Choroid plexus epithelial cell (primary cell): ENCODE results near the gene POLA1.

Source experiments
- DNase-seq: peaks from one replicate; pipeline ENCODE4 v3.0.0-alpha.2; 2010; ENCODE audit warnings: low read depth
- H3K4me3 ChIP-seq: 2 replicates; pipeline ENCODE4 v1.5.1; 2011; ENCODE audit warnings: low read depth, mild to moderate bottlenecking, control low read depth, low read length, moderate library complexity
- TF ChIP-seq, protein P1 (sequence below): conservative IDR thresholded peaks from 2 replicates; pipeline ENCODE4 v1.5.1; 2011; ENCODE audit warnings: low read depth, mild to moderate bottlenecking, control low read depth, inconsistent platforms, low read length, moderate library complexity

POLA1 gene

DNA sequence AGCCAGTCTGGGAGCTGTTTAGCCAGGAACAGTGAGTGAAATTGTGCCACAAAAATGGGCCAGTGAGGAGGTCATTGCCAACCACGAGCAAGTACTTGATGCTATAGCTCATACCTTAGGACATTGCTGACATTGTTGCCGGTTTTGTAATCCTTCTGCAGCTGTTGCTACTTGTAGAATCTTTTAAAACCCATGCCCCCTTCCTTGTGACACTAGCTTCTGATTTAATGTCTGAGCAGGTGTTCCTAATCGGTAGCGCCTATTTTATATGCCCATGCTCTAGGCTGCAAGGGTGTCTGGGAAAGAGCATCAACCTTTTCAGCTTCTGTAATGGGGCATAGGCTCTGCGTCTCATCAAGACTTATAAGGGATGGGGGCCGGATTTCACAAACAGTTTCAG is 2.6 kb downstream of the POLA1 start:
- H3K4me3 ChIP-seq = no peak overlapping the region

GRCh38 chrX:24702362-24703184 is 8.9 kb downstream of the POLA1 start:
- TF ChIP-seq, protein P1, sequence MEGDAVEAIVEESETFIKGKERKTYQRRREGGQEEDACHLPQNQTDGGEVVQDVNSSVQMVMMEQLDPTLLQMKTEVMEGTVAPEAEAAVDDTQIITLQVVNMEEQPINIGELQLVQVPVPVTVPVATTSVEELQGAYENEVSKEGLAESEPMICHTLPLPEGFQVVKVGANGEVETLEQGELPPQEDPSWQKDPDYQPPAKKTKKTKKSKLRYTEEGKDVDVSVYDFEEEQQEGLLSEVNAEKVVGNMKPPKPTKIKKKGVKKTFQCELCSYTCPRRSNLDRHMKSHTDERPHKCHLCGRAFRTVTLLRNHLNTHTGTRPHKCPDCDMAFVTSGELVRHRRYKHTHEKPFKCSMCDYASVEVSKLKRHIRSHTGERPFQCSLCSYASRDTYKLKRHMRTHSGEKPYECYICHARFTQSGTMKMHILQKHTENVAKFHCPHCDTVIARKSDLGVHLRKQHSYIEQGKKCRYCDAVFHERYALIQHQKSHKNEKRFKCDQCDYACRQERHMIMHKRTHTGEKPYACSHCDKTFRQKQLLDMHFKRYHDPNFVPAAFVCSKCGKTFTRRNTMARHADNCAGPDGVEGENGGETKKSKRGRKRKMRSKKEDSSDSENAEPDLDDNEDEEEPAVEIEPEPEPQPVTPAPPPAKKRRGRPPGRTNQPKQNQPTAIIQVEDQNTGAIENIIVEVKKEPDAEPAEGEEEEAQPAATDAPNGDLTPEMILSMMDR = no peak

More for the DNA sequence above, 2.6 kb downstream of the POLA1 start:
- TF ChIP-seq, protein P1 = no peak
- DNase-seq = peak; percentile 4

GRCh38 chrX:24703185-24703494 is 9.4 kb downstream of the POLA1 start:
- TF ChIP-seq, protein P1 = no peak
- DNase-seq = no peak
- no peak overlapping the region for H3K4me3 ChIP-seq

More at GRCh38 chrX:24702362-24703184, 8.9 kb downstream of the POLA1 start:
- DNase-seq = no peak
- H3K4me3 ChIP-seq = no peak overlapping the region

DNA sequence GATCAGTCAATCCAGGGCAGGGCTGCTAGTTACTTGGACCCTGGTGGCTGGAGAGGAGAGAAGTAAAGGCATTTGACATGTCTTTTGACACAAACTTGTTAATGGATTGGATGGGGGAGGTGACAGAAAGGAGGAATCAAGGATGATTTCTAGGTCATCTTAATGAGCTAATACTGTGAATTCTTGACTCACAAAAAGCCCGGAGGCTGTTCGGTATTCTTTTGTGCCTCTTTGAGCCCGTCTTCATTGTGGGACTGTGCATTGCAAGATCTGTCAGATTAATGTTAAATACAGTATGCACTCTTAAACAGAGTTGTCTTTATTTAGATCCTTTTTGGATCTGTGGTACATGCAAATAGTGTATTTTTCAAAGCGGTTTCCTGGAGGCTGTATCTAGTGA is 25.1 kb downstream of the POLA1 start:
- TF ChIP-seq, protein P1 = no peak
- H3K4me3 ChIP-seq = no peak overlapping the region

DNA sequence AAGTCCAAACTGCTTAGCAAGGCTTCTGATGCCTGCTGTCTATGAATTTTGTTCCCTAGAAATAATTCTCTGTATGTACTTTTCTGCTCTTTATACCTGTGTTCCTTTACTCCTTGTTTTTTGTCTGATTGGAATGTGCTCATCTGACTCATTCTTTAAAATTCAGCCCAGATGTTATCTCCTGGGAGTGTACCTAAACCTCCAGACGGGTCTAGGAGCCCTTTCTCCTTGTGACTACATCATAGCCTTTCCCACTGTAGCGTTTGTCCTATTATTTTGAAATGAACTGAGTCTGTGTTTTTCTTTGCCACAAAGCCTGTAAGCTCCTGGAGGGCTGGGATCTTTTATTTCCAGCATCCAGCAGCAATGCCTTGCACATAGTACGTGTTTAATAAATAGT is 26.3 kb downstream of the POLA1 start:
- TF ChIP-seq, protein P1 = no peak
- H3K4me3 ChIP-seq = no peak overlapping the region
- DNase-seq = no peak

More for the DNA sequence above, 25.1 kb downstream of the POLA1 start:
- no peak for DNase-seq

DNA sequence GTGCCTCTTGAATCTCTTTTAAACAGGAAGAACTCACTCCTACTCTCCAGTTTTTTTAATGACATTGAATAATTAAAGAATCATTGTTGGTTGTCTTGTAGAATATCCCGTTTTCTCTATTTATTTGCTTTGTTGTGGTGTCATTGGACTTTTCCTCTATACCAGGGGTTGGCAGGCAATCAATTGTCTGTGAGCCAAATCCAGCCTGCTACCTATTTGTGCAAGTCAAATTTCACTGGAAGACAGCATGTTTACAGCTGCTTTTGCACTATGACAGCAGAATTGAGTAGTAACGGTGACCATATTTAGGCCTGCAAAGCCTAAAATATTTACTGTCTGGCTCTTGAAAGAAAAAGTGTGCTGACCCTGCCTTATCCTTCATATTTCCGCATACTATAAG is 34.8 kb downstream of the POLA1 start:
- DNase-seq = no peak
- TF ChIP-seq, protein P1 = no peak
- no peak overlapping the region for H3K4me3 ChIP-seq
